ENCODE data around the gene HIVEP3.
A peak's percentile ranks its signal among the peaks of the same experiment; 100 is the strongest.

The HIVEP3 gene

GRCh38 chr1:41496080-41497055 is 422.4 kb downstream of the HIVEP3 start:
- Histone ChIP-seq H3K36me3 (ENCODE audit: insufficient read depth, low read length) (no peaks in the 10 kb centered on the region), H3K9me3 (ENCODE audit: low read length) (no peaks in the 10 kb centered on the region), H3K27me3 (ENCODE audit: insufficient read depth, low read length) (no peaks in the 10 kb centered on the region), H3K4me3 (ENCODE audit: low read length) (no peak overlapping the region), H3K4me1 (ENCODE audit: insufficient read depth, low read length) (peaks cover 23% of the 10 kb centered on the region), H2AFZ (ENCODE audit: low read depth, low read length) (peak overlapping the region; percentile 32)

GRCh38 chr1:41495210-41495948 is 423.3 kb downstream of the HIVEP3 start:
- Histone ChIP-seq H3K27me3 (ENCODE audit: insufficient read depth, low read length) (no peaks in the 10 kb centered on the region), H3K4me3 (ENCODE audit: low read length) (no peak overlapping the region), H3K36me3 (ENCODE audit: insufficient read depth, low read length) (no peaks in the 10 kb centered on the region), H3K9me3 (ENCODE audit: low read length) (no peaks in the 10 kb centered on the region), H3K4me1 (ENCODE audit: insufficient read depth, low read length) (peaks cover 23% of the 10 kb centered on the region), H2AFZ (ENCODE audit: low read depth, low read length) (no peak overlapping the region)

GRCh38 chr1:41494351-41495209 is 424.1 kb downstream of the HIVEP3 start:
- Histone ChIP-seq H3K36me3 (ENCODE audit: insufficient read depth, low read length) (no peaks in the 10 kb centered on the region), H3K27me3 (ENCODE audit: insufficient read depth, low read length) (no peaks in the 10 kb centered on the region), H3K9me3 (ENCODE audit: low read length) (no peaks in the 10 kb centered on the region), H2AFZ (ENCODE audit: low read depth, low read length) (no peak overlapping the region), H3K4me3 (ENCODE audit: low read length) (no peak overlapping the region), H3K4me1 (ENCODE audit: insufficient read depth, low read length) (peaks cover 23% of the 10 kb centered on the region)

- Histone ChIP-seq H3K4me3 (ENCODE audit: low read length) (no peak overlapping the region), H3K27me3 (ENCODE audit: insufficient read depth, low read length) (no peaks in the 10 kb centered on the region), H3K9me3 (ENCODE audit: low read length) (no peaks in the 10 kb centered on the region), H3K36me3 (ENCODE audit: insufficient read depth, low read length) (no peaks in the 10 kb centered on the region), H3K4me1 (ENCODE audit: insufficient read depth, low read length) (peaks cover 28% of the 10 kb centered on the region), H2AFZ (ENCODE audit: low read depth, low read length) (no peak overlapping the region)
These were observed 424.9 kb downstream of the HIVEP3 start for GRCh38 chr1:41493626-41494350.

- Histone ChIP-seq H2AFZ (ENCODE audit: low read depth, low read length) (no peak overlapping the region), H3K27me3 (ENCODE audit: insufficient read depth, low read length) (no peaks in the 10 kb centered on the region), H3K4me3 (ENCODE audit: low read length) (no peak overlapping the region), H3K4me1 (ENCODE audit: insufficient read depth, low read length) (peaks cover 32% of the 10 kb centered on the region), H3K9me3 (ENCODE audit: low read length) (no peaks in the 10 kb centered on the region), H3K36me3 (ENCODE audit: insufficient read depth, low read length) (no peaks in the 10 kb centered on the region)
These were observed 425.6 kb downstream of the HIVEP3 start for GRCh38 chr1:41493117-41493536.

- H3K4me3 ChIP-seq (ENCODE audit: low read length): no peak overlapping the region
- no peaks in the 10 kb centered on the region for H3K36me3 ChIP-seq (ENCODE audit: insufficient read depth, low read length)
These were observed 426.3 kb downstream of the HIVEP3 start for GRCh38 chr1:41492341-41492848.

GRCh38 chr1:41490911-41491310 is 427.8 kb downstream of the HIVEP3 start:
- H3K27me3 ChIP-seq (ENCODE audit: insufficient read depth, low read length): no peaks in the 10 kb centered on the region
- H2AFZ ChIP-seq (ENCODE audit: low read depth, low read length): no peak overlapping the region
- no peaks in the 10 kb centered on the region for H3K9me3 ChIP-seq (ENCODE audit: low read length)
- H3K4me3 ChIP-seq (ENCODE audit: low read length): no peak overlapping the region
- H3K4me1 ChIP-seq (ENCODE audit: insufficient read depth, low read length): peaks cover 37% of the 10 kb centered on the region
- no peaks in the 10 kb centered on the region for H3K36me3 ChIP-seq (ENCODE audit: insufficient read depth, low read length)

More at GRCh38 chr1:41492341-41492848, 426.3 kb downstream of the HIVEP3 start:
- no peaks in the 10 kb centered on the region for H3K27me3 ChIP-seq (ENCODE audit: insufficient read depth, low read length)
- H3K9me3 ChIP-seq (ENCODE audit: low read length): no peaks in the 10 kb centered on the region
- H2AFZ ChIP-seq (ENCODE audit: low read depth, low read length): no peak overlapping the region
- H3K4me1 ChIP-seq (ENCODE audit: insufficient read depth, low read length): peaks cover 33% of the 10 kb centered on the region

- Histone ChIP-seq H3K4me1 (ENCODE audit: insufficient read depth, low read length) (peaks cover 40% of the 10 kb centered on the region), H3K27me3 (ENCODE audit: insufficient read depth, low read length) (no peaks in the 10 kb centered on the region), H3K9me3 (ENCODE audit: low read length) (no peaks in the 10 kb centered on the region), H3K4me3 (ENCODE audit: low read length) (no peak overlapping the region), H3K36me3 (ENCODE audit: insufficient read depth, low read length) (no peaks in the 10 kb centered on the region), H2AFZ (ENCODE audit: low read depth, low read length) (no peak overlapping the region)
These were observed 429.2 kb downstream of the HIVEP3 start for GRCh38 chr1:41489561-41489960.

- Histone ChIP-seq H3K4me3 (ENCODE audit: low read length) (no peak overlapping the region), H3K4me1 (ENCODE audit: insufficient read depth, low read length) (peaks cover 40% of the 10 kb centered on the region), H2AFZ (ENCODE audit: low read depth, low read length) (no peak overlapping the region), H3K27me3 (ENCODE audit: insufficient read depth, low read length) (no peaks in the 10 kb centered on the region), H3K36me3 (ENCODE audit: insufficient read depth, low read length) (no peaks in the 10 kb centered on the region), H3K9me3 (ENCODE audit: low read length) (no peaks in the 10 kb centered on the region)
These were observed 430.4 kb downstream of the HIVEP3 start for GRCh38 chr1:41488040-41488951.

- no peaks in the 10 kb centered on the region for H3K9me3 ChIP-seq (ENCODE audit: low read length)
- no peaks in the 10 kb centered on the region for H3K27me3 ChIP-seq (ENCODE audit: insufficient read depth, low read length)
- peak overlapping the region; percentile 21 for H2AFZ ChIP-seq (ENCODE audit: low read depth, low read length)
- H3K36me3 ChIP-seq (ENCODE audit: insufficient read depth, low read length): no peaks in the 10 kb centered on the region
- H3K4me3 ChIP-seq (ENCODE audit: low read length): peak overlapping the region; percentile 18
- H3K4me1 ChIP-seq (ENCODE audit: insufficient read depth, low read length): peaks cover 44% of the 10 kb centered on the region
These were observed 431.3 kb downstream of the HIVEP3 start for GRCh38 chr1:41487126-41488039.
